GM21723 (cell line): Measurements from ENCODE around the gene ENAH.

Source experiments
- ATAC-seq: cut with Tn5 transposase; IDR thresholded peaks from one replicate; pipeline ENCODE4 v1.9.1; 2021; ENCODE audit warnings: mild to moderate bottlenecking, moderate library complexity; ENCODE audit not compliant: unreplicated experiment

ENAH gene

DNA sequence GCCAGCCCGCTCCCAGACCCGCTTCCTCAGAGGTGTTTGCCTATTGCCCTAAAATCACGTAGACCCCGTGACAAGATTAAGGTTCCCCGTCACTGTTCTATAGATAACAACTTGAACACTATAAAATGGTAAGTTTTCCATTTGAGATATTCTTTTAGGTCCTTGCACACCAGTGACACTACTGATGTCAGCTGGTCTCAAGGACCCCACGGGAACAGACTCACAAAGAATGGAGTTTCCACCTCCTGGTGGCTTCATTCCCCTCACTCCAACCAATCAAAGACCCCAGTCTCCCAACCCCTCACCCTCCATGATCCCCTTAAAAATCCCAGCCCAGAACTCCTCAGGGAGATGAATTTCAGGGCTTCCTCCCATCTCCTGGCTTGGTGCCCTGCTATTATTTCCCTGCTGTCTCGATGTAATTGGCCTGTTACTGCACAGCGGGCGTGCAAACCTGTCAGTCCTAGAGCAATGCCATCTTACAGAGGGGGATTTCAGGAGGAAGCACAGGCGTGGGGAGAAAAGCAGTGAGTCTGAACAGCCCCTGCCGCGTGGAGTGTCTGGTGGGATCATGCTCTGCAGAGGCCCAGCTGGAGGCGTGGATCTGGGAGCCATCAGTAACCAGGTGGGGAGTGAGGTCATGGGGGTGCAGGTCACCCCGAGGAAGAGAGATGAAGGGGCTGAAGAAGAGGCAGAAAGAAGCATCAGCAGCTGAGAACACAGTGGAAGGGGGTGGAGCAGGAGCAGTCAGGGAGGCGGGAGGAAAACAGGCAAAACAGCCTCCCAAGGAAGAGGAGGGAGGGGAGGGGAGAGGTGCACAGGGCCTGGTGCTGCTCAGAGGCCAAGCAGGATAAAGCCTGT, 190.0 kb downstream of the ENAH start:
- ATAC-seq = no peak

- ATAC-seq = no peak
Observed at GRCh38 chr1:225462429-225462713, 190.6 kb downstream of the ENAH start.

GRCh38 chr1:225461533-225462428, 191.1 kb downstream of the ENAH start:
- no peak for ATAC-seq

GRCh38 chr1:225460737-225461532, 192.0 kb downstream of the ENAH start:
- no peak for ATAC-seq

DNA sequence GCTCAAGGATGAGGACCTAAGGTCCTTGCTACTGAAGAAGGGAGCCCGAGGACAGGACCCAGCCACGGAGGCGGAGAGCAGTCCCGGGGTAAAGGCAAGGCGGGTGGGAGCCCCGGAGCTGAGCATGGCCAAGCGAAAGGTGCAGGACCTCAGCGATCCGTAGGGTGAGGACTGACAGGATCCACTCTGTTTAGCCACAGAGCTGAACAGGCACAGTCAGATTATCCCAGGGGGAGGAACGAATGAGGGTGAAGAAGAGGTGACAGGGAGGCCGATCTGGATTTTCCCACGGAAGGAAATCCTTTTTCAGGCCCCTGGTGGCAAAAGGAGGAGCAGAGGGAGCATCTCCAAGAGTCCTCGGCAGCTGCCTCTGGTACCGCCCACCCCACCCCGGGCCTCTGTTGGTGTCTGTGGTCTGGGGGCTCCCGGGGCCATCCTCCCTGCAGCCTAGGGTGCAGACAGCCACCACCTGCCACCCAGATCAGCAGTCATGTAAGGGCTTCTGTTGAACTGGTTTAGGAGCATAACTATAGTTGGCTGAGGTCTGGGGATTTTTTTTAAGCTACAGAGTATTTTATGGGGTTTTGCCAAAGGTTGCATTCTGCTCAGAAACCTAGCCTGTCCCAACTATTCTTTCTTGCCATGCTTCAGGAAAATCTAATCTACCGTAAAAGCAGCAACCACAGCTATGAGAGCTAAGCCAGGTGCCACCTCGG, 192.7 kb downstream of the ENAH start:
- ATAC-seq = no peak

DNA sequence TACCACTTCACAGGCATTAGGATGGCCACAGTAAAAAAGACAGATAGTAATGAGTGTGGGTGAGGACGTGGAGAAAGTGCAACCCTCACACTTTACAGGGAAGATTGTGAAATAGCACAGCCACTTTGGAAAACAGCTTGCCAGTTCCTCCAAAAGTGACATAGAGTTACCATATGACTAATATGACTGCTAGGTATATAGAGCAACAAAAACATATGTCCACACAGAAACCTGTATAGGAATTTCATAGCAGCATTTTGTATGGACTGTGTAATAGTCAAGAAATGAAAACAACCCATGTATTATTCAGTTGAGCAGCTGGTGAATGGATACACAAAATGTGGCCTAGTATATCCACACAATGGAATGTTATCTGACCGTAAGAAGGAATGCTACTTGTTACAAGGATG, 194.7 kb downstream of the ENAH start:
- no peak for ATAC-seq

- ATAC-seq = no peak
Observed at GRCh38 chr1:225454733-225455132, 198.2 kb downstream of the ENAH start.

DNA sequence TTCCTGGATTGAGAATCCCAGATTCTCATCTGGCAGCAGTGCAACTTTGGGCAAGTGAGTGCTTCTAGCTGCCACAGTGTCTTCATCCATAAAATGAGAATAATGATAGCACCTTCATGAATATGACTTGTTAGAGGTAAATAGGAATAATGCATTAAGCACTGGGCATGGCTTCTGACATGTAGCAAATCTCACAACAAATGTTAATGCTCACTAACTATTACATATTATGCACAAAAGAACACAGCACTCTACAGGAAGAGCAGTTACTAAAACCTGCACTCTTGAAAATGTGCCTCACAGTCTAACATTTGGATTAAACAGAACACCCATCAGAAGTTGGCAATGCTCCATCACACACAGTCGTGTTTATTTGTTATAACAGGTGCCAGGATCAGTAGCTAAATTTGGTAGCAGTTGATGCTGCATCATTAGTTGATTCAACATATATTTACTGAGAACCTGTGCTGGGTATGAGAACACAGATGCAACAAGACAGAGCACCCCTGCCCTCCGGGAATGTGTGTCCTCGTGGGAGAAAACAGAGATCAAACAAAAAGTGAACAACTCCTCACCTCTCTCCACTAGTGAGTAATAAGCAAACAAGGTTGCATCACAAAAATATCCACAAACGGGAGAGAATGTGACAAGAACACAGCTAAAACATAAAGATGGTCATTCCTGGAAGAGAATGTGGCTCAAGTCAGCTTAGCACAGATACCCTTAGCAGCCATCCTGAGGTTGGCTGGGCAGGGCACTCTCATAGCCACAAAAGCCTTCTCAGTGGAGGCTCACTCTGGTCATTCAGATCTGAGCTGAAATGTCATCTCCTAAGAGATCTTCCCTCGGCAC, 198.9 kb downstream of the ENAH start:
- ATAC-seq = no peak

DNA sequence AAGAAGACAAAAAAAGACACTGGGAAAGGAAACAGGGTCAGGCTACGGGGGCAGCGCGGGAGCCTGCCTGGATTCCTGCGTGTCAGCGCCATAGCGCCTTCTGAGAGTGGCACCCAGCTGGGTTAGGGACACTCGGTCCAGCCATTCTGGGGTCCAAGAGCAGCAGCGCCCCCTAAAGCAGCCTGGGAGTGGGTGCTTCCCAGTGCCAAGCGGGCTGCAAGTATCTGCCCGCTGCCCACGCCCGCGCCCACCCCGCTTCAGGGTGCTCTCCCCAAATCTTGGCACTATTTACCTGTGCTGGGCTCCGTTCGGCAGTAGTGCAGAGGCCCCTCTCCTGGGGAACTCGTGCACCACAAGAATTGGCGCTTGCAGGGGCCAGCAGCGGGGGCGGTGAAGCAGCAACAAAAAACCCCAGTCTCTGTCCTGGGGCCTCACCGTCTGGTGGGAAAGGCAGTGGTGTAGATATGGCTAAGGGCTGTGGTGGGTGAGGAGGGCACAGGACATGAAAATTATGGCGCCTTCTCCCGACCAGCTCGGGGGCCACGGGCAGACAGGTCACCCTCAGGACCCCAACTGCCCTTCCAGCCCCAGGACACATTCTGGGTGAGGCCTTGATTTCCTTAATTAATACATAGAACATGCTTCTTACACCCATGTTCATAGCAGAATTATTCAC, 200.9 kb downstream of the ENAH start:
- ATAC-seq = no peak

DNA sequence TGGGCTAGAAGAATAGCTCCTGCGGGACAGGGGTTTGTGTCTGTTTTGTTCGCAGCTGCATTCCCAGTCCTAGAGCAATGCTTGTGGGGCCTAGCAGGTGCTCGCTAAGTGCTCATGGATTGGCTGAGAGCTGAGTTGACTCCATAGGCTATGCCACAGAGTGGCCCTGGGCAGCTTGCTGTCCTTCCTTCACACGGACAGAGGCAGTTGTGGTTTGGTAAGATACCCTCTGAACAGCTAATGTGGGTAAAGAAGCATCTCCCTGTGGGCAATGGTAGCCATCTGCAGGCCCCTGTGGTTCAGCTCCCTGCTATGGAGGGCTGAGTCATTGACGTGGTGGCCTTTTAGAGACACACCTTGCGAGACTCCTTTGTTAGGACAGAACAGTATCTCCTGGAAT, 201.6 kb downstream of the ENAH start:
- no peak for ATAC-seq

DNA sequence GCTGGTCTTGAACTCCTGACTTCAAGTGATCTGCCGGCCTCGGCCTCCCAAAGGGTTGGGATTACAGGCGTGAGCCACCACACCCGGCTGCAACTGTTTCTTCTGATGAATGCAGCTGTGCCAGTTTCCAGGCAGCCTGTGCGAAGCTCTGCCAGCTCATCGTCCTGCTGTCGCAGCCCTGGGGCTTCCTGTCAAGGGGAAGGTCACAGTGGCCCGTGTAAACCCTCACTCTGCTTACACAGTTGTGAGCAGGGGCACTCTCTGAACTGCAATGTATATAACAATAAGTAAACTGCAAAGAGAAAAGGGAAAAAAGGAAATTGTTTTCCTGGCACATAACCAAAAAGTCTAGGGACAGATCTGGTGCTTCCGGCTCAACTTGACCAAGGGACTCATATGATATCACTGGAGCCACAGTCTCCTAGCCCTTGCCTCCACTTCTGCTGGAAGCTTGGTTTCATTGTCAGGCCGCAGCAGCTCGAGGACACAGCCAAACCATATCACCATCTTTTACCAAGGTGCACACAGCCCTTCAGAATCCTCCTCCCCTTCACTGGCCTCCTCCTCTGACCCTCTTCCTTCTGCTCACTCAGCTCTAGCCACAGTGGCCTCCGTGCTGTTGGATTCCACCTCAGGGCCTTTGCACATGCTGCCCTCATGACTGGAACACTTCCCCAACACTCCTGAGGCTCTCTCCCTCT, 202.3 kb downstream of the ENAH start:
- ATAC-seq = no peak

DNA sequence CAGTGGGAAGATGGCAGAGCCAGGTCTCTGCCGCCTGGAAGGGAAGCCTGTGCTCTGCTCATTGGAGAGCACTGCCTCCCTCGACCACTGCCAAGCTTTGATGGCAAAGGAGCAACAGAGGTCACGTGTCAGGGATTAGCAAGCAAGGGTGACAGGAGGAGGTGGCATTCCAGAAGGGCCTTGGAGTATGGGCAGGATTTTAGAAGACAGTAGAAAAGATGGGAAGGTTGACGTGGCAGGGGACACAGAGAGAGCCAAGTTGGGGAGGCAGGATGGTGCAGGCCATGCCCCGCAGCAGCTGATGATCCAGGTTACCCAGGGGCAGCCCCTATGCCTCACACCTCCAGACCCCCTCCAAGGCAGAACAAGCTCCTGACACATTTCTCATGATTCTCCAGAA, 203.1 kb downstream of the ENAH start:
- no peak for ATAC-seq

DNA sequence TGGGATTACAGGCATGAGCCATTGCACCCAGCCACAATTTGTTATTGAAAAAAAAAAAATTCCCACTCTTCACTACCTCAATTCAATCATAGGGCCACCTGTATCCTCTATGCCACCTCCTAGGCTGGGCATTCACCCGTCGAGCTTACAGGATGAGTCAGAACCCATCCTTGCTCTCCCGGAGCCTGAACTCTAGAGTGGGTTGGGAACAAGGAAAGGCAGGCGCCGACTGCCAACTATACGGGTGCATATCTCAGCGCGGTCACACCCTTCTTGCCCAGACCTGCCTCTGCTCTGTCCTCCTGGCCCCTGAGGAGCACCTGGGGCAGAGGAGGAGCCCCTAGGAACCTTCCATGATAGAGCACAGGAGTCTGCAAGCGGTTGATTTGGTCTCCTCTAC, 203.7 kb downstream of the ENAH start:
- no peak for ATAC-seq

DNA sequence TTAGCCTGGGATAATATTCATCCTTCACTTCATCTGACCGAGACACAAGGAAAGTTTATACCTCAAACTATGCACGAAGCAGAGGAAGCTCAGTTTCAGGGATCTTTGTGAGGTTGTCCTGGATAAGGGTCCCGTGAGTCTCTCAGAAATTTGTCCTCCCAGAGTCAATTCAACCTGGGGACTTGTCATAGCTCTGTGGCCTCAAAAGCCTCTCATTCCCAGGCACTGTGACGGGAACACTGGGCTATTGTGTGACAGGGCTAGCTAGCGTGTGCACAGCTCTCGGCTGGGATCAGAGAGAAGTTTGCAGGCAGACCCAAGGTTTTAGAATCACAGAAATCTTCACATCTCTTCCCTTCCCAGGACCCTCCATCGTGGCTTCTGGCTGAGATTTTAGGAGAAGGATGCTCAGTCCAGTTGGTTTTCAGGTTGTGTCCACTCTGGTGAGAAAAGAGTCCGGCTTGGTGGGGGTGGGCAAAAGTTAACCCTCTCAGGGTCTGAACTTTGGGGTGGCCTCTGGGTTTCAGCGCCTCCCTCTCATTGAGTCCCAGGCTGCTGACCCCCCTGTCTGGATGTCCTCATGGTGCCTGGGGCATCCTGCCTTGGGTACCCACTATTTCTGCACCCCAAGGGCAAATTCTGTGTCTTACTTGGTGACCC, 204.6 kb downstream of the ENAH start:
- ATAC-seq = no peak

- ATAC-seq = no peak
Observed at GRCh38 chr1:225447650-225448089, 205.3 kb downstream of the ENAH start.

GRCh38 chr1:225446981-225447615, 205.8 kb downstream of the ENAH start:
- no peak for ATAC-seq

GRCh38 chr1:225446595-225446960, 206.3 kb downstream of the ENAH start:
- no peak for ATAC-seq
